Trophoblast cell (in vitro differentiated cells and primary cell): ENCODE results near the gene MYH7B.
A peak's percentile ranks its signal among the peaks of the same experiment; 100 is the strongest.

ENCODE experiments used
- DNase-seq, 2 donors: peaks; one replicate each; pipeline ENCODE4 v3.0.0-alpha.2; 2016
- H2AFZ ChIP-seq: 2 replicates; pipeline ENCODE4 v1.6.1; 2013; ENCODE audit warnings: low read length, moderate library complexity, mild to moderate bottlenecking; ENCODE audit not compliant: insufficient read depth, poor library complexity
- H2AK5ac ChIP-seq: 2 replicates; pipeline ENCODE4 v1.6.1; 2013; ENCODE audit warnings: mild to moderate bottlenecking, low read length
- H2BK120ac ChIP-seq: 2 replicates; pipeline ENCODE4 v1.6.1; 2013; ENCODE audit warnings: low read length, mild to moderate bottlenecking, moderate library complexity; ENCODE audit not compliant: insufficient read depth, poor library complexity
- H2BK12ac ChIP-seq: 2 replicates; pipeline ENCODE4 v1.6.1; 2013; ENCODE audit warnings: mild to moderate bottlenecking, low read length, moderate library complexity
- H2BK5ac ChIP-seq: 2 replicates; pipeline ENCODE4 v1.6.1; 2013; ENCODE audit warnings: low read length, low read depth, moderate library complexity, mild to moderate bottlenecking; ENCODE audit not compliant: poor library complexity
- H3K14ac ChIP-seq: 2 replicates; pipeline ENCODE4 v1.6.1; 2013; ENCODE audit warnings: mild to moderate bottlenecking, low read length
- H3K18ac ChIP-seq: 2 replicates; pipeline ENCODE4 v1.6.1; 2013; ENCODE audit warnings: mild to moderate bottlenecking, low read length
- H3K23ac ChIP-seq: 2 replicates; pipeline ENCODE4 v1.6.1; 2013; ENCODE audit warnings: low read length
- H3K27ac ChIP-seq: 2 replicates; pipeline ENCODE4 v1.5.1; 2013; ENCODE audit warnings: low read depth, mild to moderate bottlenecking, inconsistent platforms, low read length, moderate library complexity
- H3K27me3 ChIP-seq: 2 replicates; pipeline ENCODE4 v1.6.1; 2013; ENCODE audit warnings: inconsistent platforms, mild to moderate bottlenecking, low read length, moderate library complexity; ENCODE audit not compliant: insufficient read depth
- H3K36me3 ChIP-seq, 2 experiments: 1 replicate in 1 of 2; 2 replicates in 1 of 2; pipeline ENCODE4 v1.6.1; 2013; ENCODE audit warnings: low read length in 2 of 2, mild to moderate bottlenecking in 2 of 2, moderate library complexity in 1 of 2; ENCODE audit not compliant: insufficient read depth in 2 of 2, control insufficient read depth in 1 of 2
- H3K4ac ChIP-seq: 2 replicates; pipeline ENCODE4 v1.6.1; 2013; ENCODE audit warnings: low read depth, mild to moderate bottlenecking, low read length, moderate library complexity
- H3K4me1 ChIP-seq, 2 experiments: 1 replicate in 1 of 2; 2 replicates in 1 of 2; pipeline ENCODE4 v1.6.1; 2013; ENCODE audit warnings: low read length in 2 of 2, mild to moderate bottlenecking in 2 of 2, moderate library complexity in 1 of 2; ENCODE audit not compliant: insufficient read depth in 2 of 2, control insufficient read depth in 1 of 2
- H3K4me2 ChIP-seq: 2 replicates; pipeline ENCODE4 v1.6.1; 2013; ENCODE audit warnings: inconsistent platforms, mild to moderate bottlenecking, low read length, moderate library complexity
- H3K4me3 ChIP-seq: 2 replicates; pipeline ENCODE4 v1.5.1; 2013; ENCODE audit warnings: mild to moderate bottlenecking, low read depth, low read length, inconsistent platforms
- H3K79me1 ChIP-seq: one replicate; pipeline ENCODE4 v1.6.1; 2013; ENCODE audit warnings: low read length
- H3K79me2 ChIP-seq: 2 replicates; pipeline ENCODE4 v1.6.1; 2013; ENCODE audit warnings: low read length, mild to moderate bottlenecking; ENCODE audit not compliant: control insufficient read depth, insufficient read depth, poor library complexity
- H3K9ac ChIP-seq: 2 replicates; pipeline ENCODE4 v1.6.1; 2013; ENCODE audit warnings: mild to moderate bottlenecking, low read length
- H3K9me3 ChIP-seq: 2 replicates; pipeline ENCODE4 v1.6.1; 2013; ENCODE audit warnings: low read depth, mild to moderate bottlenecking, control low read depth, inconsistent platforms, low read length; ENCODE audit not compliant: insufficient read depth
- H4K12ac ChIP-seq: 2 replicates; pipeline ENCODE4 v1.6.1; 2013; ENCODE audit warnings: low read depth, mild to moderate bottlenecking, low read length, moderate library complexity
- H4K8ac ChIP-seq: 2 replicates; pipeline ENCODE4 v1.6.1; 2013; ENCODE audit warnings: low read depth, mild to moderate bottlenecking, low read length, moderate library complexity
- H4K91ac ChIP-seq: one replicate; pipeline ENCODE4 v1.6.1; 2013; ENCODE audit warnings: low read depth, mild to moderate bottlenecking, low read length, moderate library complexity
- WGBS: extraction: QIAGEN DNeasy Blood & Tissue Kit; methylation state at CpG from one replicate; pipeline ENCODE4 v1.1.7; 2013; ENCODE audit warnings: missing lambda C conversion rate; ENCODE audit not compliant: insufficient read length, insufficient coverage; ENCODE audit errors: extremely low coverage; 5-methylcytosine and 5-hydroxymethylcytosine counted together

Gene MYH7B

DNA sequence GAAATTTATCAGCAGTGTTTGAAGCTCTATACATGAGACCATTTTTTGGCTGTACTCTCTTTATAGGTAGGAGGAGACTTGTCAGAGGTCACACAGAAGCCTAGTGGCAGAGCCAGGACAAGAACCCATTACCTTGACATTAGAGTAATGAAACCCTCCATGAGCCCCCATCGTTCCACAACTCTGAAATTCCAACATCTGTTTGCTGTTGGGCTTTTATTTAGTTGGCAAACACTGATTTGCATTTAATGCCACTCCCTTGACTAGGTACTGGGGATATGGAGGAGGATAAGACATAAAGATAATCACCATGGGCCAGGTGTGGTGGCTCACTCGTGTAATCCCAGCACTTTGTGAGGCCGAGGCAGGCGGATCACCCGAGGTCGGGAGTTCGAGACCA, 1.7 kb upstream of the MYH7B start:
- DNase-seq, result no peak
- H4K8ac ChIP-seq, result no peak overlapping the region
- no peak overlapping the region for H3K4me3 ChIP-seq

DNA sequence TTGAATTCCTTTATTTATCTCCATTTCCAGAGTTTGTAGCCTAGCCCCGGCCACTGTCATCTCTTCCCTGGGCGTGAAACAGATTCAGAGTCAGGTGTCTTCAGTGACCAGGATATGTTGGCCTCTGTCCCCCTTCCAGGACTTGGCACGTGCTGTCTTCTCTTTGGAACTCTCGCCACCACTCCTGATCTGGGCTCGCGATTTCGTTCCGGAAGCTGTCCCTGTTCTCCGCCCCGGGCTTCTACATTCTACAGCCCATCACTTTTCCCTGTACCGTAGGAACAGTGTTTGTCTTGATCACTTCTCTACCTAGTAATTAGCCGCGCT, 801 bp upstream of the MYH7B start:
- whole genome bisulfite sequencing, result no CpG with 5 or more reads among the region's 13 CpGs
- peaks cover 3 to 5% of the 10 kb centered on the region in 2 experiments for H3K4me1 ChIP-seq
- no peaks in the 10 kb centered on the region for H3K27me3 ChIP-seq
- H3K9ac ChIP-seq, result no peak overlapping the region
- no peak overlapping the region for H2AFZ ChIP-seq
- peak overlapping the region; percentile 49 for H3K4me2 ChIP-seq
- no peak overlapping the region for H3K4ac ChIP-seq
- peak overlapping the region; percentile 83 for H3K14ac ChIP-seq
- H3K4me3 ChIP-seq, result peak overlapping the region; percentile 74
- DNase-seq, result peak in 1 of 2 donors; percentile 7
- no peak overlapping the region for H3K23ac ChIP-seq
- H3K27ac ChIP-seq, result peak overlapping the region; percentile 59
- peaks cover 3% of the 10 kb centered on the region in 2 experiments for H3K36me3 ChIP-seq
- H2BK12ac ChIP-seq, result no peak overlapping the region
- no peak overlapping the region for H2AK5ac ChIP-seq
- peaks cover 7% of the 10 kb centered on the region for H3K79me1 ChIP-seq
- no peak overlapping the region for H2BK5ac ChIP-seq
- no peak overlapping the region for H4K12ac ChIP-seq
- H3K18ac ChIP-seq, result no peak overlapping the region
- peaks cover 4% of the 10 kb centered on the region for H3K79me2 ChIP-seq
- no peak overlapping the region for H4K8ac ChIP-seq
- no peak overlapping the region for H4K91ac ChIP-seq
- no peak overlapping the region for H2BK120ac ChIP-seq
- no peaks in the 10 kb centered on the region for H3K9me3 ChIP-seq

More for the DNA sequence above, 1.7 kb upstream of the MYH7B start:
- Histone ChIP-seq H2BK120ac (no peak overlapping the region), H3K27ac (no peak overlapping the region), H3K79me1 (peaks cover 7% of the 10 kb centered on the region), H2AK5ac (no peak overlapping the region), H3K4me1 (peaks cover 3 to 5% of the 10 kb centered on the region in 2 experiments), H3K4me2 (no peak overlapping the region), H3K4ac (no peak overlapping the region), H3K9ac (no peak overlapping the region), H4K12ac (no peak overlapping the region), H3K9me3 (no peaks in the 10 kb centered on the region), H3K23ac (no peak overlapping the region), H3K18ac (no peak overlapping the region), H3K14ac (no peak overlapping the region), H2BK12ac (no peak overlapping the region), H3K27me3 (no peaks in the 10 kb centered on the region), H2AFZ (no peak overlapping the region), H2BK5ac (no peak overlapping the region), H4K91ac (no peak overlapping the region), H3K79me2 (peaks cover 4% of the 10 kb centered on the region), H3K36me3 (peaks cover 3 to 4% of the 10 kb centered on the region in 2 experiments)
- WGBS, result no CpG with 5 or more reads among the region's 7 CpGs

DNA sequence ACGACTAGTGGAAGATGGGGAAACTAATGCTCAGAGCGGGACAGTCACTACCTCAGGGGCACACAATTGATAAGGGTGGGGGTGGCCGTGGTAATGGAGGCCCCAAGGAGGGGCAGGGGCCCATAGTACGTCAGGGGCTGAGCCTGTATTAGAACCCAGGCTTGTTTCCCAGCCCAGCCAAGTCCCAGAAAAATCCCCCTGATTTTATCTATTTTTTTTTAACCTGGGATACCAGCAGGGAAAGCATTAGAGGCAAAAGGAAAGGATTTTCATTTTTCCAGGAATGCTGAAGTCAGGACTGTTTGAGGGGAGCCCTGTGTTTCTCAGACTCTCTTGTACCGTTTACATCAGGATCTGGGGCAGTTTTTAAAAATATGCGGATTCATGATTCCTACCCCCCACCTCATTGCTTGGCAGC, 382 bp downstream of the MYH7B start:
- Histone ChIP-seq H3K9ac (peak overlapping the region; percentile 62), H4K12ac (peak overlapping the region; percentile 55), H3K4me2 (peak overlapping the region; percentile 42), H2BK12ac (no peak overlapping the region), H3K14ac (no peak overlapping the region), H3K79me2 (peaks cover 4% of the 10 kb centered on the region), H3K18ac (peak overlapping the region; percentile 13), H4K91ac (peak overlapping the region; percentile 69), H3K23ac (no peak overlapping the region), H3K36me3 (peaks cover 3% of the 10 kb centered on the region in 2 experiments), H2AFZ (peak overlapping the region; percentile 38), H2BK5ac (no peak overlapping the region), H3K27me3 (no peaks in the 10 kb centered on the region), H3K79me1 (peaks cover 7% of the 10 kb centered on the region), H3K4me3 (peak overlapping the region; percentile 1), H4K8ac (peak overlapping the region; percentile 75), H3K4ac (peak overlapping the region; percentile 24), H3K9me3 (no peaks in the 10 kb centered on the region), H2BK120ac (no peak overlapping the region), H3K4me1 (peaks cover 3 to 5% of the 10 kb centered on the region in 2 experiments), H3K27ac (no peak overlapping the region), H2AK5ac (no peak overlapping the region)
- DNase-seq, result no peak
- WGBS, result no CpG with 5 or more reads among the region's 6 CpGs

DNA sequence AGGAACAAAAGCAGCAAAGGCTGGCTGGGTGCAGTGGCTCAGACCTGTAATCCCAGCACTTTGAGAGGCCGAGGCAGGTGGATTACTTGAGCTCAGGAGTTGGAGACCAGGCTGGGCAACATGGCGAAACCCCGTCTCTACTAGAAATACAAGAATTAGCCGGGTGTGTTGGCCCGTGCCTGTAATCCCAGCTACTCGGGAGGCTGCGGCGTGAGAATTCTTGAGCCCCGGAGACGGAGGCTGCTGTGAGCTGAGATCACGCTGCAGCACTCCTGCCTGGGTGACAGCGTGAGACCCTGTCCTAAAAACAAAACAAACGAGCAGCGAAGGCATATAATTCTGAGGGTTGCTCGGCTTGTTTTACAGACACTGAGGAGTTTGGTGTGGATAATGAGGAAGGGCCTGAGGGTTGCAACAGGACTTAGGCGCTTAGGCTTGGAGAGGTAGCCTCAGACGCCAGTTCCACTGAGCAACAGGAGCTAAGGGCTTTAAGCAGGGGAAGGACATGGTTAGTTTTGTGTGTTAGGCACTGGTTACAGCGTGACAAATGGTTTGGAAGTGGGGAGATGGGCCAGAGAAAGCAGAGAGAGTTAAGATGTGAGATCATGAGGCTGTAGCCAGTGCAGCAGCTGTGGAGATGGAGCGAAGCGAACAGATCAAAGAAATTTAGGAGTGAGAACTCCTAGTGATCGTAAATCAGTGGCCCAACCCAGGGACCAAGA, 1.2 kb downstream of the MYH7B start:
- H3K4me2 ChIP-seq, result no peak overlapping the region
- WGBS, result no CpG with 5 or more reads among the region's 21 CpGs
- H4K8ac ChIP-seq, result no peak overlapping the region
- peaks cover 3 to 5% of the 10 kb centered on the region in 2 experiments for H3K4me1 ChIP-seq
- no peak overlapping the region for H2AK5ac ChIP-seq
- no peak overlapping the region for H2BK12ac ChIP-seq
- peak overlapping the region; percentile 1 for H2BK120ac ChIP-seq
- no peak overlapping the region for H3K4me3 ChIP-seq
- H3K9ac ChIP-seq, result no peak overlapping the region
- H2BK5ac ChIP-seq, result no peak overlapping the region
- peaks cover 4% of the 10 kb centered on the region for H3K79me2 ChIP-seq
- peaks cover 7% of the 10 kb centered on the region for H3K79me1 ChIP-seq
- H4K91ac ChIP-seq, result no peak overlapping the region
- H2AFZ ChIP-seq, result peak overlapping the region; percentile 0
- H3K14ac ChIP-seq, result no peak overlapping the region
- H4K12ac ChIP-seq, result no peak overlapping the region
- no peaks in the 10 kb centered on the region for H3K27me3 ChIP-seq
- H3K23ac ChIP-seq, result no peak overlapping the region
- H3K18ac ChIP-seq, result no peak overlapping the region
- no peak for DNase-seq
- no peaks in the 10 kb centered on the region for H3K36me3 ChIP-seq
- no peaks in the 10 kb centered on the region for H3K9me3 ChIP-seq
- no peak overlapping the region for H3K4ac ChIP-seq
- H3K27ac ChIP-seq, result no peak overlapping the region
